ENCODE results near the gene WDR54. TPM values are rescaled to one million over a fixed set of nuclear protein-coding genes. Genes with fewer than 3 reads are reported as not detected.
"Not testable (repeated sequence)": the region's sequence is repeated elsewhere in the genome, so short reads cannot be mapped to it uniquely, and the experiment has no call there.

Gene WDR54
- total RNA-seq, 2 donors from 2014 or later, result 7.9 to 9.4 TPM

DNA sequence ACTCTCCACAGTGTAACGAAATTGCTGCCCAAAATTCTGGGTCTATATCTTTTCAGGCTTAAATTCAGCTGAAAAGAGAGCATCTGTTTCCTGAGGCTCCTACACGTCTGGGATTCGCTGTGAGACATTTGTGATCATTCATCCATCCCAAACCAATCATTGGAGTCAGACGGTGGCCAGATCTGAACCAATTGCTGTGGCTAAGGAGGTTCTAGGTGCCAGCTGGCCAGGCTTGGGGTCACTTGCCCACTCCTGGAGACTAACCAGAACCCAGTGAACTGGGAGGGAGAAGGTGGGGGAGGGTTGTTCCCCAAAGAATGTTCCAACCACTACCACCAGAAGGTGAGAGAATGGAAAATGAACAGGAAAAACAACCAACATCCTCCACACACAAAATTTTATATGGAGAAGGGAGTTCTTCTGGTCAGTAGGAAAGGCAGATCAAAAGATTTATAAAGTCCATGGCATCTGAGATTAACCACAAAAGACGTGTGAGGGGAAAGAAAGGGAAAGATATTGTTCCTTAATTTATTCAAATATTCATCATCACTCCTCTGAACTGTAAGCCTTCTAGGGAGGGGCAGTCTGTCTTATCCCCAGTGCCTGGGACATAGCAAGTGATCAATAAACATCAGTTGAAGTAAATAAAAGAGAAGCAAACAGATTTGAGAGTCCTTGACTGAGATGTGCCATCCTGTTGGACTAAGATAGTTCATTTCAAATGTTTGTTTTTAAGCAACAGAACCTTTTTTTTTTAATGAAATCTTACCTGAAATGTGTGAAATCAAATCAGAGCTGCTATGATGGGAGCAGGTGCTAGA lies 23.2 kb downstream of the WDR54 start:
- DNase-seq (ENCODE audit: low spot score), result no peak
- intact Hi-C loops (cut with DNase I), result no loop called here

- intact Hi-C loops (cut with DNase I), result no loop called here
- no peak for DNase-seq (ENCODE audit: low spot score)
Observed at GRCh38 chr2:74447230-74447999, 25.9 kb downstream of the WDR54 start.

DNA sequence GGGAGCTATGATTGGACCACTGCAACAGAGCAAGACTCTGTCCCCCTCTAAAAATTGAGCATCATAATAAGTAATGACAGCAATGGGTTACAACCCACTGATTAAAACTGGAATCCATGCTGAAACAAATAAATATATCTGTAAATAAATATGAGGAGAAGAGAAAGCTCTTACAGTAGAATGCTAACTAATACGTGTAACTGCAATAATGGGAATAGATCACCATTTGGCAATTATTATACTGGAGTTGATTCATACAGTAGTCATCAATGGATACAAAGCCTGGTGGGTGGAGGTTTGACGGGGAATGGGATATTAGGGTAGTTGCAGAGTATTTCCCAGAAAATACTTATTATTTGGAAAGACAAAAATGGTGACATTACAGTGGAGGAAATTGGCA lies 27.2 kb downstream of the WDR54 start:
- no peak for DNase-seq (ENCODE audit: low spot score)
- intact Hi-C loops (cut with DNase I), result no loop called here

DNA sequence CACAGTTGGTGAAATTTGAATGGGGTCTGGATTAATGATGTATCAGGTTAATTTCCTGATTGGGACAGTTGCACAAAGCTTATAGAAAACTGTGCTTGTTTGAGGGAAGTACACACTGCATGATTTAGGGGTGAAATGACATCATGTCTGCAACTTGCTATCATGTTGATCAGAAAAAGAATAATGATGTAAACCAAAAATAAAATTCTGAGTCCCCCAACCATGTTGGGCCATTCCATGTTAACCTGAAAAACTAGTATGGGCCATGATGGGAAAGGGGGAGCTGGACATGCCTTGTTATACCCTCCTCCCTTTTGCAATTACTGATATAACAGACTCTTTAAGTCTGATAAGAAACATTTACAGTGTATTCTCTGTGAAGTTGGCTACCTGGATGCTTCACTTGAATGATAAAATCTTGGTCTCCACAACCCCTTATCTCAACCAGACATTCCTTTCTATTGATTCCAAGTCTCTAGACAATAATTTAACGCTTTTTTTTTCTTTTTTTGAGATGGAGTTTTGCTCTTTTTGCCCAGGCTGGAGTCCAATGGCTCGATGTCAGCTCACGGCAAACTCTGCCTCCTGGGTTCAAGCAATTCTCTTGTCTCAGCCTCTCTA lies 29.1 kb downstream of the WDR54 start:
- intact Hi-C loops (cut with DNase I), result loop anchor here in 1 of 2 donors (1.0 kb wide), 1 partner anchor 21 kb away; no protein-coding TSS in a partner anchor
- DNase-seq (ENCODE audit: low spot score), result no peak

- intact Hi-C loops (cut with DNase I), result no loop called here
- DNase-seq (ENCODE audit: low spot score), result peak; percentile 98
Observed at GRCh38 chr2:74454654-74455511, 33.4 kb downstream of the WDR54 start, which contains the start of gene INO80B. Gene INO80B (plus strand): TSS chr2:74455087. CDS start chr2:74455117, 30 bp downstream.

DNA sequence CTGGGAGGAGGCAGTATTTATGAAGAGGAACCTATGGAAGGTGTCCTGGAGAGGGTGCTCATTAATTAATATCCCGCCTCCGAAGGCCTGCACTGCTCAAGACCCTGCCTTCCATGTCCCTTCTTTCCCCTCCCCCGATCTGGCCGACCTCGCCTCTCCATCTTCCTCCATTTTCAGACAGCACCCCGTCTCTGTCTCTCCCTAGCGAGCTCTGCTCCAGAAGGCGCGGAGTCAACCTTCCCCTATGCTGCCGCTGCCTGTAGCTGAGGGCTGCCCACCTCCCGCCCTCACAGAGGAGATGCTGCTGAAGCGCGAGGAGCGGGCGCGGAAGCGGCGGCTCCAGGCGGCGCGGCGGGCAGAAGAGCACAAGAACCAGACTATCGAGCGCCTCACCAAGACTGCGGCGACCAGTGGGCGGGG lies 35.6 kb downstream of the WDR54 start:
- intact Hi-C loops (cut with DNase I), result no loop called here

DNA sequence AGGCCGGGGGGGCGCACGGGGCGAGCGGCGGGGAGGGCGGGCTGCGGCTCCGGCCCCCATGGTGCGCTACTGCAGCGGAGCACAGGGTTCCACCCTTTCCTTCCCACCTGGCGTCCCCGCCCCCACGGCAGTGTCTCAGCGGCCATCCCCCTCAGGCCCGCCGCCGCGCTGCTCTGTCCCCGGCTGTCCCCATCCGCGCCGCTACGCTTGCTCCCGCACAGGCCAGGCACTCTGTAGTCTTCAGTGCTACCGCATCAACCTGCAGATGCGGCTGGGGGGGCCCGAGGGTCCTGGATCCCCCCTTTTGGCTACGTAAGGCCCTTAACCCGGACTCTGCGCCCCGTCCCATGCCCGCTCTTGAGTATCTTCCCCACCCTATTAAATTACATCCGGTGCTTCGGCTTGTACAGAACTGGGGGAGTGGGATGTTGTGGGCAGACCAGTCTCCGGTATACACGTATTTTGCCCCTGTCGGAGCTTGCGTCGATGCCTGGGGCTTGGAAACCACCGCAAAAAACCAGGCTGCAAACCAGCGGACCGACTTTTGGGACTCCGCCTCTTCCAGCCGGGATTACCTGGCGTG lies 36.1 kb downstream of the WDR54 start:
- intact Hi-C loops (cut with DNase I), result no loop called here
- peak; percentile 90 for DNase-seq (ENCODE audit: low spot score)

More for the DNA sequence above, 35.6 kb downstream of the WDR54 start:
- no peak for DNase-seq (ENCODE audit: low spot score)

GRCh38 chr2:74458132-74458937 lies 36.8 kb downstream of the WDR54 start, which contains the start of gene WBP1:
Gene WBP1 (plus strand): TSS chr2:74458438. CDS start chr2:74458603, 165 bp downstream.
- intact Hi-C loops (cut with DNase I), result no loop called here
- DNase-seq (ENCODE audit: low spot score), result peak; percentile 100

- intact Hi-C loops (cut with DNase I), result no loop called here
Observed at GRCh38 chr2:74458938-74459363, 37.4 kb downstream of the WDR54 start.

GRCh38 chr2:74459503-74460118 lies 38.1 kb downstream of the WDR54 start:
- intact Hi-C loops (cut with DNase I), result not testable (repeated sequence)
- DNase-seq (ENCODE audit: low spot score), result peak; percentile 70

More at GRCh38 chr2:74458938-74459363, 37.4 kb downstream of the WDR54 start:
- DNase-seq (ENCODE audit: low spot score), result peak; percentile 63

DNA sequence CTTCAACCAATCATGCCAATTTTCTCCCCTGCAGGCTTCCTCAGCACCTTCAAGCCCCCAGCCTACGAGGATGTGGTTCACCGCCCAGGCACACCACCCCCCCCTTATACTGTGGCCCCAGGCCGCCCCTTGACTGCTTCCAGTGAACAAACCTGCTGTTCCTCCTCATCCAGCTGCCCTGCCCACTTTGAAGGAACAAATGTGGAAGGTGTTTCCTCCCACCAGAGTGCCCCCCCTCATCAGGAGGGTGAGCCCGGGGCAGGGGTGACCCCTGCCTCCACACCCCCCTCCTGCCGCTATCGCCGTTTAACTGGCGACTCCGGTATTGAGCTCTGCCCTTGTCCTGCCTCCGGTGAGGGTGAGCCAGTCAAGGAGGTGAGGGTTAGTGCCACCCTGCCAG lies 38.7 kb downstream of the WDR54 start:
- intact Hi-C loops (cut with DNase I), result not testable (repeated sequence)
- DNase-seq (ENCODE audit: low spot score), result peak; percentile 50

- intact Hi-C loops (cut with DNase I), result no loop called here
- DNase-seq (ENCODE audit: low spot score), result peak; percentile 78
Observed at GRCh38 chr2:74461187-74462053, 39.9 kb downstream of the WDR54 start.

DNA sequence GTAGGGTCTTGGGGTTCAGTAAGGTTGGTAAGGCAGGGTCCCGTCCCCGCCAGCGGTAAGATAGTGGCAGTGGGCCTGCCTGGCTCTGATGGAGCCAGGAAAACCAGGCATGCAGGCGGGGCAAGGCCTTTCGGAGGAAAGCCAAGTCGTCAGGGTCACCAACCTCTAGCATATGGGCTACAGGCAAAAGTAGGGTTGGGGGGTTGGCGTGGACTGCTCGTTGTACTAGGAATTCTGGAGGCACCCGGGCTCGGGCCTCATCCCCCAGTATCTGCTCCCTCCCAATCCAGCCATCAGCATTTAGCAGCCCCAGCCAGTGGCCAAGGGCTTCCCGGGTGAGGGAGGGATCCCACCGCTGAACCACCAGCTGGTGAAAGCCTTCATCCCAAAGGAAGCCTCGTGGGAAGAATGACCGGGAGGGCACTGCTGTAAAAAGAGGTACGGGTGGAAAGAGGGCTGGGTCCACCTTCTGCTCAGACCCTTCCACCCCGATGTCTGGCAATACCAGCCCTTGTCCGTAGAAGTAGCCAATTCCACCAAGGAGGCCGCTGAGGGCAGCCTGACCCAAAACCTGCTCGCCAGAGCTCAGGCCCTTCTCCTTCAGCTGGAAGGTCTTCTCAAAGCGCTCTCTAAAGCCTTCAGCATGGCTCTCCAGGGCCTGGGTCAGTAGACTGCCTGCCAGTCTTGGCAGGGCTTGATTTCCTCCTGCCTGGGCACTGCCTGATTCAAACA lies 40.7 kb downstream of the WDR54 start:
- intact Hi-C loops (cut with DNase I), result no loop called here
- peak; percentile 71 for DNase-seq (ENCODE audit: low spot score)

- DNase-seq (ENCODE audit: low spot score), result no peak
- intact Hi-C loops (cut with DNase I), result no loop called here
Observed at GRCh38 chr2:74462786-74463105, 41.2 kb downstream of the WDR54 start.

DNA sequence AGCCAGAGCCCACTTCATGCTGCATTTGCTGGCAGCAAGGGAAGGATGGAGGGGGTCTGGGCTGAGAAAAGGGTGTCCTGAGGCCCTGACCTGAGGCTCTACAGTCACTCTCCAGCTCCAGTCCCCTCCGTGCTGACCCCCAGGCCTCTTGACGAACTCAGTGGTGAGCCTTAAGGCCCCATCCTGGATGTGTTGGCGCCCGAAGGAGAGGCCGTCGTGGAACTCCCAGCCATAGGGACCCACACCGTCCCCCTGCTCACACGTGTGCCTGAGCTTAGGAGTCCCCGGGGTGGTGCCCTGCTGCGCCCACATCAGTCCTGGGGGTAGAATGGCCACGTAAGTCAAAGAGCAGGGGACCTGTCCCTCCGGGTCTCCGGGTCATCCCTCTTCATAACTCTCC lies 42.9 kb downstream of the WDR54 start:
- no peak for DNase-seq (ENCODE audit: low spot score)

GRCh38 chr2:74470742-74471141 lies 49.2 kb downstream of the WDR54 start:
- intact Hi-C loops (cut with DNase I), result not testable (repeated sequence)
- peak; percentile 47 for DNase-seq (ENCODE audit: low spot score)

More for the DNA sequence above, 42.9 kb downstream of the WDR54 start:
- intact Hi-C loops (cut with DNase I), result no loop called here
